ENCODE data around the gene CPXM2. TPM values are rescaled to one million over a fixed set of nuclear protein-coding genes. Genes with fewer than 3 reads are reported as not detected.

Gene CPXM2
- total RNA-seq, 1 donor from 2014 or later: 0.41 TPM

DNA sequence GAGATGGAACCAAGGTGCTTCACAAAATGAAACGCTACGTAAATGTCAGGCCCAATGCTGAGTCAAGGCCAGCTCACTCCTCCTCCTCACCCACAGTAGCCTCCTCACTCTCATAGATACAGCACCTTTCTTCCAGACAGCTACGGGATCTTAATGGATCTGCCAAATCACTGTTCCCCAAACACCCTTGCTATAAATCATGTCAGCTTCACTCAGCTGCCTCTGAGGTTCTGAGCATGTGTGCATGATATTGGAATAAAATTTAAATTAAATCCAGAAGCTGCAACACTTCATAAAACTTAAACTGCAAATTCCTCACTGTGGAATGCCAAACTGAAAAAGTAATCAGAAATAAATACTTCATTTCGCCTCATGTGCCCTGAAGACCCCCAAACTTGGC, 14.7 kb upstream of the CPXM2 start:
- no peak for DNase-seq (ENCODE audit: extremely low read depth, low read depth, low spot score)

DNA sequence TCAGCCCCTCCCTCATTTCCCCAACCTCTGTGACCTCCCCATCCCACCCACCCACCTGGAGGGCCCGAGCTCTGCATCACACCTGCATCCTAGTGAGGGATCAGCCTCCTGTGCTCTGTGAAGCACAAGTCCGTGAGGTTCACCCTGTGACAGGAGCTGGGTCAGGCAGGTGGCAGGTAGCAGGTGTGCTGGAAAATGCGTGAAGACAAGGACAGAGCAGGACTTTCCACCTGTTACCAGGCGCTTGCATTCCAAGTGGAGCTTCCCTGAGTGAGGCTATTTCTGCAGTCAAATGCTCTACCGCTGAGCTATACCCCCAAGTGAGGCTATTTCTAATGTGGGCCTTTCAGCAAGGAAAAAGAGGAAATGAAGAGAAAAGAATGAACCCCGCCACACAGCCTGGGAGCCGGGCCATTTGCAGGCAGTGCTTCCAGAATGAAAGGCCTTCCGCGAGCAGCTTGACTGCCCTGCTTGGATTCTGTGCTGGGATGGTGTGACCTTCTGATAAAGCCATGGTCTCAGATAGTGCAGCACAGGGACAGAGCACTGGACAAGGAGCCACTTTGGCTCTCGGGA, 13.3 kb upstream of the CPXM2 start:
- no peak for DNase-seq (ENCODE audit: extremely low read depth, low read depth, low spot score)

DNA sequence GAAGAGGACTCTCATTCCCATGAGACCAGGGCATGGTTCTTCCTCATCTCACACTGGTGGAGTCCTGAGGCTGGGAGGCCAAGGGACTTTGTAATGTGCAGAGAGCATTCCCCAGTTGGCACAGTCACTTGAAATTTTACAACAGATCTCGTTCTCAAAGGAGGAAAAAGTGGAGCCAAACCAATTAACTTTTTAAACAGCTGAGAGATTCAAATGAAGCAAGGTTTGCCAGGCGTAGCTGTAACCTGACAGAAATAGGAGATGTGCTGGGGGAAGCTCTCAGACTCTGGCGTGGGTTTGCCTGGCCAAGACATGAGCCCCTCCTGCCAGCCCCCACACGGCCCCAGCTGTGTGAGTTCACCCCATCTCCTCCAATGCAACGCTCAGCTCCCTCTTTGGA, 12.0 kb upstream of the CPXM2 start:
- no peak for DNase-seq (ENCODE audit: extremely low read depth, low read depth, low spot score)

DNA sequence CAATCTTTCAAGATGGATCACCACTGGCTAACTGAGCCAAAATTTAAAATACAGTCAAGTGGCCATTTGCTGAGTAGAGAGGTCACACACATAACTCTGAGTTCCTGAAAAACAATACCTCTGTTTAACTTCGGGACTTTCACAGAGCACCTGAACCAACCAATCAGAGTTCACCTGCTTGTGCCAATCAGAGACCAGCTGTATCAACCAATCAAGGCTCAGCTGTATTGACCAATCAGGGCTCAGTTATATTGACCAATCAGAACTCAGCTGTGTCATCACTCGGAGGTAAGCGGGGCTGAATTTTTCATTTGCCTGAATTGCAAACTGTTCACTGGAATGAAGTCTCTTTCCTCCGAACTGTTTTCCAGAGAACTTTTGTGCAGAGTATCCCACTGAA, 10.0 kb upstream of the CPXM2 start:
- DNase-seq (ENCODE audit: extremely low read depth, low read depth, low spot score): no peak

DNA sequence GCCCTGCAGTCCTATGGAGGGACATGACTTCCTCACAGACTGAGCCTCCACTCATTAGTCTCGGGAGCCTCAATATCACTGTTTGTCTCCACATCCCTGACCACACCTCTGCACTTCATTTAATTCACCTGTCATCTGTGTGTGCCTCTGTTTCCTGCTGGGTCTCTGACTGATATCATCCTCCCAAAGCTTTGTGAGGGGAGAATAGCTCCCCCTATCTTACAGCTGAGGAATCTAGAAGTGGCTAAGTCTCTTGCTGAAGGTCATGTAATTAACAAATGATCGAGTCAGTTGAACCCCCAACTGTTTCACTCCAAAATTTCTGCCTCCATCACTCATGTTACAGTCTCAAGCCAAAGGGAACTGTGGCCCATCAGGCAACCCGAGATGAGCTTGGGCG, 5.5 kb upstream of the CPXM2 start:
- no peak for DNase-seq (ENCODE audit: extremely low read depth, low read depth, low spot score)

DNA sequence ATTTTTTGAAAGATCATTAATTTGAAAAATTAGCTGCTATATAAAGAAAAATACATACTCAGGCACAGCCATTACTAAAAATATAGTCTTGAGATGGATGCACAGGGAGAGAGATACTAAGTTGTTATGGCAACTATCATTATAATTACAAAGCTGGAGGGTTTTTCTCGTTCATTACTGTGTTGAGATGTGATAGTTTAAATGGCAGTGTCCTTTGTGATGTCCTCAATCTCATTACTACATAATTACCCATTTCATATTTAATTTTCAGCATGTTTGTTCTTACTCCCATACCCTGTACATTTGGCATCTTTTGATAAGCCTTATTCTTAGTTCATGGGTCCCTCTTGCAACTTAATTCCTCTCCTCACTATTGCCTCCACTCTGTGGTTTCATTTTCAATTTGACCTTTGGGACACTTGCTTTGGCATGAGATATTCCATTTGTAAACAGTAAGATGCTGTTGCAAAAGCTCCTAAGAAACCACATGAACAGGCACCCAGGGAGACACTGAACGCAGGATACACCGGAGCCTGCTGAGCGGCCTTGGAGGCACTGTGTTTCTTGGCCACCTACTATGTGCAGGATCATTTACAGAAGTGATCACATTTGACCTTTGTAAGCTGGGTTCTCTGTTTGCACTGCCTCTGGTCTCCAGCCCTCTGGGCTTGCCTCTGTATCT, 4.8 kb upstream of the CPXM2 start:
- DNase-seq (ENCODE audit: extremely low read depth, low read depth, low spot score): no peak

DNA sequence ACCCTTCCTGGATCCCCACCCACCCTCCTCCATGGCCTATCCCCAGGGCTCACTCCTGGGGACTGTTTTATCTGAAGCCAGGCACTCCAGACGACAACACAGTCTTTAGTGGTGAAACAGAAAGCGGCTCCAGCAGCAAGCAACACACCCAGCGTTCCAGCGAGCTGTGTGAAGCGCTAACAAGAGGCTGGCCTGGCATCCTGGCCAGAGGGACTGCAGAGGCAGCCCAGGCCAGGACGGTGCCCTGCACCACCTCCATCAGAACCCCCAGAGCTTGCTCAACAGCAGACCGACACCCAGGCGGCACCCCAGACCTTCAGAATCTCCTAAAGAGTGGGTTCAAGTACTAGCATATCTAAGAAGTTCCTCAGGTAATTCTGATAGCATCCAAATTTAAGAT, 2.0 kb upstream of the CPXM2 start:
- DNase-seq (ENCODE audit: extremely low read depth, low read depth, low spot score): no peak

DNA sequence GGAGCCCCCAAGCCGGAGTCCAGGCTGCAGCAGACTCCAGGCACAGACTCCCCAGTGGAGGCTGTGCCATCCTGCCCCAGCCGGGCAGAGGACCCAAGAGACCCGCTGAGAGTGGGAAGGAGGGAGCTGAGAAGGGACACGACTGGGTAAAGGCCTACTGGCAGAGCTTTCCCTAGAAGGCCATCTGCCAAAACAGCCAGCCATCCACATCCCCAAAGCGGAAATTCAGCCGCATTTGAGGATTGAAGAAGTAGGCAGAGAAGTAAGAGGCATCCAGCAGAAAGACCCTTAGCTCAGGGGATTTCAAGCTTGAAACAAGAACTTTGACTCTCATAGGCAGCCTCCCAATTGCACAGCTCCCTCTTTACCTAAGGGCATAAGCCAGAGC, 857 bp downstream of the CPXM2 start:
- DNase-seq (ENCODE audit: extremely low read depth, low read depth, low spot score): no peak

DNA sequence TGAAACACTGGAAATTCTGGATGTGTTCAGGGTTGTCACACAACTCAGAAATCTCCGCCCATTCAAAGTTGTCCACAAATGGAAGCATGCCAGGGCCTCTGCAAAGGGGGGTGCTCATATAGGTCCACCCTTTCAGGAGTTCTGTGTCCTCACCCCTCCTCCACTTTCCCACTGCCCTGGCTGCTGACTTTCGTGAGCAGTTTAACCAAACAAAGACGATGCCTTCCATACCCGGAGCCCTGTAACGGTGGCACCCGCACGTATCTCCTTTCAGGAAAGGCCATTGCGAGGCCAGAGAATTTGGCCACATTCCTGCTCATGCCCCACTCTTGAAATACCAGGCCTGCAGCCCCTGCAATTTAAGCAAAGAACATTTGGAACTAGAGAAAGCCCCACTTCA, 1.4 kb downstream of the CPXM2 start:
- DNase-seq (ENCODE audit: extremely low read depth, low read depth, low spot score): no peak

DNA sequence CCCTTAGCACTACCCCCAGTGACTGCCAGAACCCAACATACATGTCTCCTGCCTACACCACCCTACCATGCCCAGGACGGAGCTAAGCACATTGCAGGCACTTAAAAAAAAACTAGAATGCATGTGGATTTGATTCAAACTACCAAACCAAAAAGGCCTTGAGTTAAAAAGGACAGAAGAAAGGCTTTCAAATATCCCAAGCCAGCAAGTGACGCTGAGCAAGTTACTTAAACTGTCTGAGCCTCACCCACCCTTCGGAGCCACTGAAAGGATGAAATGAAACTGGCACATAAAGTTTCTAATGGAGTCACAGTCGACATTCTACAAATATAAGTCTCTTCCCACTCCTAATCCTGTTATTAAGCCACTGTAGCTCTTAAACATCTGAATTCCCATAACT, 1.8 kb downstream of the CPXM2 start:
- DNase-seq (ENCODE audit: extremely low read depth, low read depth, low spot score): no peak

DNA sequence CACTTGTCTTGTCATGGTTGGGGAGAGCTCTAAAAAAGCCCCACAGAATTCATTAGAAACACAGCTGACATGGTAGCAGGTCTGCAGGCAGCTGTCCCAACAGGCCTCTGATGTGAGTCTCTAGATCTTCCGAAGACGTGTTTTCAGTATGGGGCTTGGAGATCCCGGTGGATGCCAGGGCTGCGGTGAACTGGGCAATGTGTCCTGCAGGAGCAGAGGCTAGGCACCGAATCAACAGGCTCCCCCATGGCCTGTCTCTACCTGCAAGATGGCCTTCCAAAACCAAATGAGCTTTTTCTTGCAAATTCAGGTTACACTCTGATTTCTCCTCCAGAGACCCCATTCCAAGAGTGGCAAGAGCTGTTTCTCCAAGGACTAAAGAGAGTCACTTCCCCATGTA, 2.9 kb downstream of the CPXM2 start:
- DNase-seq (ENCODE audit: extremely low read depth, low read depth, low spot score): no peak

DNA sequence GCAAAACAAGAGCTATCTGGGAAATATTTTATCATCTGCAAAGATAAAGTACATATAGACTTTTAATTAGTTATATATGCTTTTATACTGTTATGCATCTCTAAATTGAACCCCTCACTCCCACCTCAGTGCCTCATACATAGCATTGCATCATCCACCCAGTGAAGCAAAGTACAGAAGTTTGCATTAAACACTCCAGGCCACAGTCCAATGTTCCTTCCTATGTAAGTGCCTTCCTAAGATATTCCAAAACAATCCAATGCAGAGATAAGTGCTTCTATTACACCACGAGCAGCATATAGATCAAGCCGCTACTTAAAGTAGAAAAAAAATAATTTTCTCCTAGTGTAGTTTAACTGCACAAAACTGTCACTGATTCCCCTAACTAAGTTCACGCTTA, 3.4 kb downstream of the CPXM2 start:
- no peak for DNase-seq (ENCODE audit: extremely low read depth, low read depth, low spot score)

DNA sequence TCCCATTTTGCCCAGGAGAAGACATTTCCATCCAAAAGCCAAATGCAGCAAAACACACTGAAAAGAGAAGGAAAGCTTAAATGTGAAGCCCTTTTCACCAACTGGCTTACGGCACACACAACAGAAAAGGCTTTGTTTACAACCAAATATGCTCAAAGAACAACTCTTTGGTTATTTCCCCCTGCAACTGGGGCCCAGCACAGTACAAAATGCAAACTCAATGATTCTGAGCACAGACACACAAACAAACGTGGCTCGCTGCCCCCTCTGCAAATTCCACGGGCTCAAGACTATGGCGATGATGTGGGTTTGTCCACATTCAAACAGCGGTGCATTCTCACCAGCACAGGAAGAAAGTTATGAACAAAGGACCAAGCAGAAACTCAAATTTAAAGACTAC, 5.3 kb downstream of the CPXM2 start:
- no peak for DNase-seq (ENCODE audit: extremely low read depth, low read depth, low spot score)

DNA sequence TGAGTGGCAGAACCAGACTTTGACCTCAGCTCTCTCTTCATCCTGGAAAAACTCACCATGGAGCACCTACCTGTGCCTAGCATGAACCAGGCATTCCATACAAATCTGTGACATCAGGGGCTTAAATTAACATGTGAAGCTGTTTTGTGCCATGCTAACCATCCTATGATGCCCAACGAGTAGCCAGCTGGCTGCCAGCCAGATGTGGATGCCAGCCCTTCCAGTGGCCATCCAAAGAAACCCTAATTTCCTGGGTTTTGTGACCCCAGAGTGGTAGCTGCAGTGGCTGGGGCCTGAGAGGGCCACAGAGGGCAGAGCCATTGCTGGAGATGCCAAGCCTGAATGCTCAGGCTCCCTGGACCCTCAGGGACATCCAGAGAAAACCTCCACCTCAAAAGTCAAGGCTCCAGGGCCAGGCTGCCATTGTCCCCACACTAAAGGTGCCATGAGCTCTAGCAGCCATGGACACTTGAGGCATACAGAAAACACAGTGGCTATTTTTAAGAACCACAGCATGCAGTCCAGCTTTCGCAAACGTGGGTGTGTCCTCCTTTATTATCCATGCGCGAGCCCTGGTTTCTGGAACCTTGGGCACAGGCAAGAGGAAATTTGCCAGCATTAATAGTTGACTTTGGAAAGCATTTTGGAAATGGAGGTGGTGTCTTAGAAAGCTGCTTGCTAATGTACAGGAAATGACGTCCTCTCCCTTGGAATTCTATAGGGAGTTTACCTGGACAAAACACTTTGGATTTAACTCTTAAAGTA, 6.0 kb downstream of the CPXM2 start:
- DNase-seq (ENCODE audit: extremely low read depth, low read depth, low spot score): no peak

DNA sequence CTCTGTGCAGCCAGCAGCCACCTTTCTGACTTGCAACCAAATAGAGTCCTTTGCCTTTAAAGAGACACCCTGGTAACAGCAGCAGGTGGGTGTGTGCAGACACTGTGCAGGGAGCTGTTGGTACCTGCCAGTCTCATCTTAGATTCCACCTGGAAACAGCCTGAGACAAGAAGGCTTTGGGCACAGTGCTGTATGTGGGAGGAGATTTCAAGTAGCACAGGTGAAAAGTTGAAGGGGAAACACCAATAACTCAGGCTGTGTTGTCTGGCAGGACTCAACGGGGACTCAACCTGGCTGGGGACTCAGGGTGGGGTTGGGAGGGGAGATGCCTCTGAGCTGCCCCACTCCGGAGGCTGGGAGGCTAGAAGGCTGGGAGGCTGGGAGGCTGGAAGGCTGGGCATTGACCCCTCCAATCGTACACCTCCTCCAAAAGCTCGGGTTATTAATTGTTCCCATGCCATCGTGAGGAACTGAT, 6.7 kb downstream of the CPXM2 start:
- no peak for DNase-seq (ENCODE audit: extremely low read depth, low read depth, low spot score)

DNA sequence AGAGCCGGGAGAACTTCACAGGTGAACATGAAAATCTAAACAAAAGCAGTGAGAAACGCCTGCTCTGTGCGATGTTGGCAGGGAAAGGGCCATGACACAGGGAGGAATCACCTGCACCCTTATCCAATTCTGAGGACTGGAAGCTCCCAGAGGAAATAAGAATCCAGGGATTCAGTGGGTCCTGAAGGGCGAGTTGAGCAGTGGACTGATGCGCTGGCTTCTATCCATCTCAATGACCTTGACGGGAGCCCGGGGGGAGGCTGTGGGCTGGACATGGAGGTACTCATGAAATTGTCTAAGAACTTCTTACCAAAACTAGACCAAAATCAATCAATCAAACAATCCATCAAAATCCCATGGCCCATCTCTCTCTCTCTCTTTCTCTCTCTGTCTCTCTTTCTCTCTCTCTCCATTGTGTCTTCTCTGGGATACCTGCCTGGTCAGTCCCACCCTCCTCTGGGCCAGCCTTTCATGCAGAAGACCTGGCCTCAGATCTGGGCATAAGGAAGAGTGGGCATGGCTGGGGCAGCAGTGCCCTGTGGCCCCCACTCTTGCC, 7.2 kb downstream of the CPXM2 start:
- no peak for DNase-seq (ENCODE audit: extremely low read depth, low read depth, low spot score)

DNA sequence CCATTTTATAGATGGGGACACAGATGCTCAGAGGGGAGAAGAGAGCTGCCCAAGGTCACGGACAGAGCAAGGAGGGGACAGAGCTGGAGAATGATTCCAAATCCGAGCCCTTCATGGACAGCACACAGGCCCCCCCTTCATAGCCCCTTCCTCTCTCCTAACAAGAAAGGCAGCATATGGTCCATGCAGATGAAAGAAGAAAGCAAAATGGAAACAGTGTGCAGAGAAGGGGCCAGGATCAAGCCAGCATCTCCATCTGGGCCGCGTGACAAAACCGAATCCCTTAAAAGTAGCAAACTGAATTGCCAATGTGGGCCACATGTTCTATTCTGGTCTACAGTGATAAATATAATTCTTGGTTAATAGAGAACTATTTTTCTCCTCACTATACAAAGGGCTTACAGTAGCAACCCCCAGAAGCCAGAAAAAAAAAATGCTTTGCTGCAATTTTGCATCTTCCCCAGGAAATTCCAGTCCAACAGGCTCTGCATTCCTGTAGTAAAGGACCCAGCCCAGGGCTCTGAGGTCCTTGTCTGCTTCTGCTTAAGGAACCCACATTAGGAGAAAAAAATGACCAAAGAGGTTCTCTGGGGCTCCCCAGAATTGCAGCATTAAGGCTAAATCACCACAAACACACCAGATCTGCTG, 7.8 kb downstream of the CPXM2 start:
- DNase-seq (ENCODE audit: extremely low read depth, low read depth, low spot score): no peak

DNA sequence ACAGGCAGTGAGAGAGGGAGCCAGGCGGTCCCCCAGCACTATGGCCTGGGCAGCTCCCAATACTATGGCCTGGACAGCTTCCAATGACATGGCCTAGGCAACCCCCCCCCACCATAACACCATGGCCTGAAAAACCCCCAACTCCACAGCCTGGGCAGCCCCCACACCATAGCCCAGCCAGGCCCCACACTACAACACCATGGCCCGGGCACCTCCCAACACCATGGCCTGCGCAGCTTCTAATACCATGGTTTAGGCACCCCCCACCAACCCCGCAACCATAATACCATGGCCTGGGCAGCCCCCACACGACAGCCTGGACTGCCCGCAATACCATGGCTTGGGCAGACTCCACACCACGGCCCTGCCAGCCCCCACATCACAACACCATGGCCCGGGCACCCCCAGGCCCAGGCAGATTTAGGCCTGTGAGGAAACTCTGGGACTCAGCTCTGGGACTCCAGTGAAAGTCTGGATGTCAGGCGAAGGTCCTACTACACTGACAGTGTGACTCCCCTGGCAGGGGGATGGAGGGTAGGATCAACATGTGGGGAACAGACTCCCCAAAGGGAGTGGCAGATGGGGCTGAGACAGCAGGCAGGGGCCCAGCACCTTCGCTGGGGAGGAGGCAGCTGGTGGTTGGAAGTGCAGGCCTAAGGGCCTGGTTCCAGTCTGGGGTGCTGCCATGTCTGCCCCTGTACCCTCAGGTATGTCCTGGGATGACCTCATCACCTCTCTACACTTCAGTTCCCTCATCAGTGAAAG, 8.7 kb downstream of the CPXM2 start:
- no peak for DNase-seq (ENCODE audit: extremely low read depth, low read depth, low spot score)

DNA sequence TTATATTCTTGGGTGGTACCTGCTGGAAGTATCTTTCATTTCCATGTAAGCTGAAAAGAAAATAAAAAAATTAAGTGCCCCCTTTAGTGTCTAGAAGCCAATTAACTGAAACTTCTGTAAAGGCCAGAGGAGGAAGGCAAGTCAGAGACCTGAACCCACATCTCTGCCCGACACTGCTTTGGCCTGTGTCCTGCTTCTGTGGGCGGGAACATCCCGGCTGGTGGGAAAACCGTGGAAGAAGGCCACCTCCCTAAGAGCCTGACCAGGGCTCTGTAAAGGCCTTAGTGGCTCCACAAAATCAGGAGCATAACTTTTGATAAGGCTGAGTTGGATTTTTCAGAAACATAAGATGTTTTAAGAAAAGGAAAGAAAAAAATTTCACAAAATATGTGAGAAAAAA, 9.4 kb downstream of the CPXM2 start:
- no peak for DNase-seq (ENCODE audit: extremely low read depth, low read depth, low spot score)

DNA sequence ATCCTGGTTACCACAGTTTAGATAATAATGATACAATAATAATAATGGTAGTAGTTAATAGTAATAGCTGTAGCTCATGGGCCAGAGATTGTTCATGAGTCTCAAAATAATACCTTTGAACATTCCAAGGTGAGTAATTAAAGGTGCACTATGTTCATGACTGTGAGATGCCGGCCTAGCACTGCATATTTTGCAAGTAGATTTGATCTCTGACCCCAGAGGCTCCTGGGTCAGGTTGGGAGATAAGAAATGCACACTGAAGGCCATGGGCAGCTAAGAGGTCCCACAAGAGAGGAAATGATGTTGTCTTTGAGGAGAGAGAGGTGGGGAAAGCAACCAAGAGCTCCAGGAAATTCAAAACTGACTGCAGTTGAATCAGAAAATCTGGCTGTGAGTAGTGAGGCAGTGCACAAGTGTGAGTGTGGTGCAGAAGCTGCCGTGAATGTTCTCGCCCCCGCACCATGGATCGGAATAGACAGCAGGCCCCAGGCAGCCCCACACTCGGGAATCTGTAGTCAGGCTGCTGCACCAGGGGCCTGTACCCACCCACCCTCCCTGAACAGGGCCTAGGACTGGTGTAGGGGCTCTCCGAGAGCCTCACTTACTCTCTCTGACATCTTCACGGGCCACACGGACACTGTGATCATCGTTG, 11.9 kb downstream of the CPXM2 start:
- no peak for DNase-seq (ENCODE audit: extremely low read depth, low read depth, low spot score)

Measured in glomerular endothelial cell (primary cell).